ENCODE measurements around the gene C1orf21.

C1orf21 gene

GRCh38 chr1:184513421-184513820 is 126.6 kb downstream of the C1orf21 start:
- DNase-seq: no peak

- no peak for DNase-seq
Observed at GRCh38 chr1:184513966-184514365, 127.1 kb downstream of the C1orf21 start.

GRCh38 chr1:184514447-184514846 is 127.6 kb downstream of the C1orf21 start:
- no peak for DNase-seq

GRCh38 chr1:184517130-184517529 is 130.3 kb downstream of the C1orf21 start:
- no peak for DNase-seq

- DNase-seq: no peak
Observed at GRCh38 chr1:184518736-184519357, 132.0 kb downstream of the C1orf21 start.

- DNase-seq: no peak
Observed at GRCh38 chr1:184520336-184520735, 133.5 kb downstream of the C1orf21 start.

GRCh38 chr1:184524248-184524647 is 137.4 kb downstream of the C1orf21 start:
- no peak for DNase-seq

GRCh38 chr1:184527402-184527801 is 140.6 kb downstream of the C1orf21 start:
- DNase-seq: no peak

GRCh38 chr1:184530226-184530625 is 143.4 kb downstream of the C1orf21 start:
- no peak for DNase-seq

- no peak for DNase-seq
Observed at GRCh38 chr1:184531296-184531695, 144.5 kb downstream of the C1orf21 start.

- no peak for DNase-seq
Observed at GRCh38 chr1:184532199-184532598, 145.4 kb downstream of the C1orf21 start.

GRCh38 chr1:184533049-184533448 is 146.2 kb downstream of the C1orf21 start:
- DNase-seq: no peak

GRCh38 chr1:184533915-184534314 is 147.1 kb downstream of the C1orf21 start:
- no peak for DNase-seq

- no peak for DNase-seq
Observed at GRCh38 chr1:184534690-184535089, 147.9 kb downstream of the C1orf21 start.

GRCh38 chr1:184535191-184535970 is 148.6 kb downstream of the C1orf21 start:
- no peak for DNase-seq

- no peak for DNase-seq
Observed at GRCh38 chr1:184536246-184536985, 149.6 kb downstream of the C1orf21 start.

- DNase-seq: no peak
Observed at GRCh38 chr1:184539580-184539979, 152.8 kb downstream of the C1orf21 start.

GRCh38 chr1:184541537-184542152 is 154.8 kb downstream of the C1orf21 start:
- no peak for DNase-seq

GRCh38 chr1:184542291-184542690 is 155.5 kb downstream of the C1orf21 start:
- no peak for DNase-seq

- DNase-seq: peak in 2 of 51 donors; percentile 4 to 5
Observed at GRCh38 chr1:184545601-184546000, 158.8 kb downstream of the C1orf21 start.

GRCh38 chr1:184552446-184552845 is 165.6 kb downstream of the C1orf21 start:
- no peak for DNase-seq

GRCh38 chr1:184553845-184554244 is 167.0 kb downstream of the C1orf21 start:
- DNase-seq: no peak
